Adrenal gland (tissue), 12 donors: Measurements from ENCODE around the gene NUBP1. TPM values are rescaled to one million over a fixed set of nuclear protein-coding genes. Genes with fewer than 3 reads are reported as not detected.
A peak's percentile ranks its signal among the peaks of the same experiment; 100 is the strongest.
"Not testable (repeated sequence)": the region's sequence is repeated elsewhere in the genome, so short reads cannot be mapped to it uniquely, and the experiment has no call there.

Experiments
- DNase-seq, 7 donors: peaks; one replicate each; pipeline ENCODE4 v3.0.0-alpha.2; 2019 to 2020
- H3K27ac ChIP-seq, 5 donors: fragments of 200-600 bp; sonication (generic) in 4 of 5; 1 replicate in 3 of 5; 2 replicates in 2 of 5; pipeline versions ENCODE4 v1.5.1 to v1.8.0; 2016 to 2020; ENCODE audit warnings: mild to moderate bottlenecking in 1 of 5
- H3K27me3 ChIP-seq: fragments of 200-600 bp; 2 replicates; pipeline ENCODE4 v1.8.0; 2021
- H3K36me3 ChIP-seq, 2 donors: fragments of 200-600 bp; replicated peaks in 1 of 2; 1 replicate in 1 of 2; 2 replicates in 1 of 2; pipeline versions ENCODE4 v1.5.1 to v1.8.0; 2018 to 2022
- H3K4me1 ChIP-seq, 2 donors: fragments of 200-600 bp; replicated peaks in 1 of 2; 1 replicate in 1 of 2; 2 replicates in 1 of 2; pipeline versions ENCODE4 v1.5.1 to v1.8.0; 2018 to 2021
- H3K4me3 ChIP-seq, 4 donors: fragments of 200-600 bp; sonication (generic) in 3 of 4; one replicate each; pipeline ENCODE4 v1.5.1; 2016 to 2018
- H3K9me3 ChIP-seq, 3 donors: fragments of 200-600 bp; sonication (generic) in 1 of 3; replicated peaks in 1 of 3; 1 replicate in 2 of 3; 2 replicates in 1 of 3; pipeline versions ENCODE4 v1.5.1 to v1.8.0; 2016 to 2021
- POLR2A ChIP-seq, 2 donors: fragments of 450-650 bp; IDR thresholded peaks; one replicate each; pipeline ENCODE4 v1.6.1; 2017; ENCODE audit warnings: antibody characterized with exemption in 2 of 2, mild to moderate bottlenecking in 2 of 2, moderate library complexity in 1 of 2
- WGBS, 4 donors: extraction: QIAGEN DNeasy Blood & Tissue Kit in 2 of 4; methylation state at CpG; one replicate each; pipeline versions ENCODE4 v1.1.5 to v1.1.7; 2013 to 2017; 5-methylcytosine and 5-hydroxymethylcytosine counted together
- intact Hi-C, 2 donors: fragments of 100-400 bp; cut with DNase I; formaldehyde crosslinking; loops; one replicate each; pipeline versions ENCODE4 v1.14.1 to v1.15.0; 2022 to 2023
- polyA plus RNA-seq, 3 donors: library from polyadenylated mRNA; stranded (reverse); fragments of 200-250 nt in 2 of 3; fragments of 350-450 nt in 1 of 3; fragmentation: Illumina TruSeq in 1 of 3; extraction: RNeasy Lipid Tissue Mini Kit (QIAGEN cat#74804) in 1 of 3; gene quantifications; one replicate each; pipeline ENCODE4 v1.2.3, GENCODE V29; 2013 to 2014
- total RNA-seq, 9 donors: library from RNA; depleted of rRNA in 4 of 9; stranded (reverse); fragments of >200 nt in 4 of 9; fragments of 120-200 nt in 1 of 9; fragmentation: NEBNext Ultra II Directional in 1 of 9; extraction: Animal tissue kit (Norgen Biotek cat#: 25700) in 1 of 9; gene quantifications; one replicate each; pipeline versions ENCODE4 v1.1.0 to v1.2.4, GENCODE V29; 2013 to 2023
- TF ChIP-seq, protein P1 (sequence below), 6 experiments: fragments of 450-650 bp in 4 of 6; fragments of 200-600 bp in 2 of 6; sonication (generic) in 1 of 6; IDR thresholded peaks; 1 replicate in 5 of 6; 2 replicates in 1 of 6; pipeline versions ENCODE4 v1.5.1 to v1.8.0; 2016 to 2021; ENCODE audit warnings: antibody characterized with exemption in 6 of 6, mild to moderate bottlenecking in 2 of 6, moderate library complexity in 1 of 6
- donor health status: healthy with polysubstance abuse.
- donor health status: Bipolar disorder and iron deficiency.
- donor health status: DM: yes; HTN: yes; CAD: no.
- donor health status: DM: no; HTN: no; CAD: no.
- donor health status: DM: no; HTN: no; CAD: no.
- donor health status: DM: yes; HTN: yes; CAD: no.

Gene NUBP1
- total and polyA plus RNA-seq, 12 donors = 22.5 to 91.8 (median 57.4) TPM

GRCh38 chr16:10740845-10741208 lies 2.8 kb upstream of the NUBP1 start:
- TF ChIP-seq POLR2A (IDR thresholded peaks at IDR 0.05) = no peak
- TF ChIP-seq, protein P1, sequence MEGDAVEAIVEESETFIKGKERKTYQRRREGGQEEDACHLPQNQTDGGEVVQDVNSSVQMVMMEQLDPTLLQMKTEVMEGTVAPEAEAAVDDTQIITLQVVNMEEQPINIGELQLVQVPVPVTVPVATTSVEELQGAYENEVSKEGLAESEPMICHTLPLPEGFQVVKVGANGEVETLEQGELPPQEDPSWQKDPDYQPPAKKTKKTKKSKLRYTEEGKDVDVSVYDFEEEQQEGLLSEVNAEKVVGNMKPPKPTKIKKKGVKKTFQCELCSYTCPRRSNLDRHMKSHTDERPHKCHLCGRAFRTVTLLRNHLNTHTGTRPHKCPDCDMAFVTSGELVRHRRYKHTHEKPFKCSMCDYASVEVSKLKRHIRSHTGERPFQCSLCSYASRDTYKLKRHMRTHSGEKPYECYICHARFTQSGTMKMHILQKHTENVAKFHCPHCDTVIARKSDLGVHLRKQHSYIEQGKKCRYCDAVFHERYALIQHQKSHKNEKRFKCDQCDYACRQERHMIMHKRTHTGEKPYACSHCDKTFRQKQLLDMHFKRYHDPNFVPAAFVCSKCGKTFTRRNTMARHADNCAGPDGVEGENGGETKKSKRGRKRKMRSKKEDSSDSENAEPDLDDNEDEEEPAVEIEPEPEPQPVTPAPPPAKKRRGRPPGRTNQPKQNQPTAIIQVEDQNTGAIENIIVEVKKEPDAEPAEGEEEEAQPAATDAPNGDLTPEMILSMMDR (IDR thresholded peaks at IDR 0.05) = no peak

DNA sequence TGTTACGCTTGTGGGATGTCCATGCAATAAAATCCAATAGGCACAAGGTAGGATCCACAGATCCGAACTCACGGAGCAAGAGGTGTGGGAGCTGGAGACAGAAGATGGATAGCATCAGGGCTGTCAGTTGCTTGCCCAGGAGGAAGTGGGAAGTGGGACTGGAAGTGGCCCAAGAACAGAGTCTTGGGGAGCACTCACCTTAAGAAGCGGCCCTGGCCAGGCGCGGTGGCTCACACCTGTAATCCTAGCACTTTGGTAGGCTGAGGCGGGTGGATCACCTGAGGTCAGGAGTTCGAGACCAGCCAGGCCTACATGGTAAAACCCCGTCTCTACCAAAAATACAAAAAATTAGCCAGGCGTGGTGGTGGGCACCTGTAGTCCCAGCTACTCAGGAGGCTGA lies 2.4 kb upstream of the NUBP1 start:
- H3K4me1 ChIP-seq = peaks cover 28 to 45% of the 10 kb centered on the region in 2 donors

More at GRCh38 chr16:10740845-10741208, 2.8 kb upstream of the NUBP1 start:
- WGBS, 4 donors = 77 to 91% (median 87%) methylated on average over 2 of the region's 2 CpGs
- DNase-seq = no peak
- Histone ChIP-seq H3K36me3 (no peaks in the 10 kb centered on the region), H3K4me3 (no peak overlapping the region), H3K4me1 (peaks cover 28 to 42% of the 10 kb centered on the region in 2 donors), H3K27ac (no peak overlapping the region), H3K27me3 (no peaks in the 10 kb centered on the region), H3K9me3 (no peaks in the 10 kb centered on the region)
- intact Hi-C loops = no loop called here

GRCh38 chr16:10741844-10742243 lies 1.8 kb upstream of the NUBP1 start:
- intact Hi-C loops = no loop called here
- Histone ChIP-seq H3K27ac (peak overlapping the region in 1 of 5 donors; percentile 2), H3K36me3 (no peaks in the 10 kb centered on the region), H3K4me3 (no peak overlapping the region), H3K4me1 (peaks cover 28 to 45% of the 10 kb centered on the region in 2 donors), H3K9me3 (no peaks in the 10 kb centered on the region), H3K27me3 (no peaks in the 10 kb centered on the region)
- TF ChIP-seq, protein P1 (IDR thresholded peaks at IDR 0.05) = no peak
- TF ChIP-seq POLR2A (IDR thresholded peaks at IDR 0.05) = no peak
- WGBS, 4 donors = 54 to 81% (median 67%) methylated on average over 4 of the region's 4 CpGs
- DNase-seq = peak in 2 of 7 donors; percentile 58 to 80

More for the DNA sequence above, 2.4 kb upstream of the NUBP1 start:
- WGBS, 4 donors = 92 to 96% (median 94%) methylated on average over 10 of the region's 10 CpGs
- H3K36me3 ChIP-seq, intact Hi-C loops, H3K9me3 ChIP-seq, H3K27me3 ChIP-seq, H3K4me3 ChIP-seq, H3K27ac ChIP-seq: not testable (repeated sequence)
- DNase-seq = peak in 1 of 7 donors; percentile 48

DNA sequence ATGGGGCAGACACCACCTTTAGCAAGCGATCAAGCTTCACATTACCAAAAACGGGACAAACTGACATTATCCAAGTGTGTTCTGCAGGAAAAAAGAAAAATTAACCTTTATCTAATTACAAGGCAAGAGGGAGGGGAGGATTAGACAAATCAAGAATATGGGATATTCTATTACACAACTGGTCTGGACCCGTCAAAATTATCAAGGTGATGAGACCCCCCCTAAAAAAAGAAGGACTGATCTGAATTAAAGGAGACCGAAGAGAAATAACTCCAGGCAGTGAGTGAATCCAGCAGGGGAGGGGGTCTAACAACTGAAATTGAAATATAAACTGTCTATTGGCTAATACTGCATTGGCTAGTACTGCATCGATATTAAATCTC lies 424 bp upstream of the NUBP1 start:
- 24 to 30% (median 27%) methylated on average over 5 of the region's 5 CpGs for WGBS, 4 donors
- TF ChIP-seq, protein P1 (IDR thresholded peaks at IDR 0.05) = no peak
- TF ChIP-seq POLR2A (IDR thresholded peaks at IDR 0.05) = no peak
- intact Hi-C loops = no loop called here
- peak in 2 of 7 donors; percentile 11 to 12 for DNase-seq
- peaks cover 0 to 11% of the 10 kb centered on the region in 2 donors for H3K36me3 ChIP-seq
- H3K4me3 ChIP-seq = peak overlapping the region in 1 of 4 donors; percentile 61
- H3K9me3 ChIP-seq = no peaks in the 10 kb centered on the region
- peak overlapping the region; percentile 55 to 100 (median 98) for H3K27ac ChIP-seq
- H3K4me1 ChIP-seq = peaks cover 17 to 33% of the 10 kb centered on the region in 2 donors
- H3K27me3 ChIP-seq = no peaks in the 10 kb centered on the region
